Measurements from ENCODE around the gene LOXHD1.
A peak's percentile ranks its signal among the peaks of the same experiment; 100 is the strongest.

Gene LOXHD1

GRCh38 chr18:46484971-46485370, 172.0 kb downstream of the LOXHD1 start:
- TF ChIP-seq CTCF (IDR thresholded peaks at IDR 0.05; ENCODE audit: low read depth, low read length): no peak
- no peak for TF ChIP-seq POLR2A (IDR thresholded peaks at IDR 0.05; ENCODE audit: extremely low read depth, insufficient read length)
- TF ChIP-seq MYC (IDR thresholded peaks at IDR 0.05; ENCODE audit: low read depth, low read length): no peak
- no peak for TF ChIP-seq MAX (IDR thresholded peaks at IDR 0.05; ENCODE audit: low read depth, low read length)
- no peak for DNase-seq (ENCODE audit: low read depth)
- H3K4me3 ChIP-seq (ENCODE audit: low read depth, low read length): no peak overlapping the region

GRCh38 chr18:46482831-46483230, 174.2 kb downstream of the LOXHD1 start:
- no peak overlapping the region for H3K4me3 ChIP-seq (ENCODE audit: low read depth, low read length)
- no peak for DNase-seq (ENCODE audit: low read depth)
- TF ChIP-seq MAX (IDR thresholded peaks at IDR 0.05; ENCODE audit: low read depth, low read length) (no peak), CTCF (IDR thresholded peaks at IDR 0.05; ENCODE audit: low read depth, low read length) (no peak), MYC (IDR thresholded peaks at IDR 0.05; ENCODE audit: low read depth, low read length) (no peak), POLR2A (IDR thresholded peaks at IDR 0.05; ENCODE audit: extremely low read depth, insufficient read length) (no peak)

- DNase-seq (ENCODE audit: low read depth): no peak
- TF ChIP-seq MYC (IDR thresholded peaks at IDR 0.05; ENCODE audit: low read depth, low read length) (no peak), CTCF (IDR thresholded peaks at IDR 0.05; ENCODE audit: low read depth, low read length) (no peak), MAX (IDR thresholded peaks at IDR 0.05; ENCODE audit: low read depth, low read length) (no peak), POLR2A (IDR thresholded peaks at IDR 0.05; ENCODE audit: extremely low read depth, insufficient read length) (no peak)
- H3K4me3 ChIP-seq (ENCODE audit: low read depth, low read length): no peak overlapping the region
These were observed 175.2 kb downstream of the LOXHD1 start for GRCh38 chr18:46481847-46482245.

GRCh38 chr18:46481048-46481846, 175.8 kb downstream of the LOXHD1 start:
- TF ChIP-seq POLR2A (IDR thresholded peaks at IDR 0.05; ENCODE audit: extremely low read depth, insufficient read length): no peak
- peak; percentile 67 for TF ChIP-seq CTCF (IDR thresholded peaks at IDR 0.05; ENCODE audit: low read depth, low read length)
- DNase-seq (ENCODE audit: low read depth): peak; percentile 57
- no peak overlapping the region for H3K4me3 ChIP-seq (ENCODE audit: low read depth, low read length)

- DNase-seq (ENCODE audit: low read depth): no peak
- H3K4me3 ChIP-seq (ENCODE audit: low read depth, low read length): no peak overlapping the region
- TF ChIP-seq MYC (IDR thresholded peaks at IDR 0.05; ENCODE audit: low read depth, low read length) (no peak), CTCF (IDR thresholded peaks at IDR 0.05; ENCODE audit: low read depth, low read length) (no peak), MAX (IDR thresholded peaks at IDR 0.05; ENCODE audit: low read depth, low read length) (no peak), POLR2A (IDR thresholded peaks at IDR 0.05; ENCODE audit: extremely low read depth, insufficient read length) (no peak)
These were observed 176.8 kb downstream of the LOXHD1 start for GRCh38 chr18:46480226-46480625.
